Stimulated activated naive CD8-positive, alpha-beta T cell treated with anti-CD3 and anti-CD28 coated beads, Interleukin-15, Interleukin-2, amounts not matched to agents 100 U/mL and 50 U/mL, for 24 hours (primary cell): ENCODE measurements around the gene TSPAN31.

Experiments used
- ATAC-seq: fragments of 150-1000 bp; cut with Tn5 transposase; one replicate; pipeline ENCODE4 v1.10.0; 2021
- DNase-seq: peaks from one replicate; pipeline ENCODE4 v3.0.0; 2021

TSPAN31 gene

DNA sequence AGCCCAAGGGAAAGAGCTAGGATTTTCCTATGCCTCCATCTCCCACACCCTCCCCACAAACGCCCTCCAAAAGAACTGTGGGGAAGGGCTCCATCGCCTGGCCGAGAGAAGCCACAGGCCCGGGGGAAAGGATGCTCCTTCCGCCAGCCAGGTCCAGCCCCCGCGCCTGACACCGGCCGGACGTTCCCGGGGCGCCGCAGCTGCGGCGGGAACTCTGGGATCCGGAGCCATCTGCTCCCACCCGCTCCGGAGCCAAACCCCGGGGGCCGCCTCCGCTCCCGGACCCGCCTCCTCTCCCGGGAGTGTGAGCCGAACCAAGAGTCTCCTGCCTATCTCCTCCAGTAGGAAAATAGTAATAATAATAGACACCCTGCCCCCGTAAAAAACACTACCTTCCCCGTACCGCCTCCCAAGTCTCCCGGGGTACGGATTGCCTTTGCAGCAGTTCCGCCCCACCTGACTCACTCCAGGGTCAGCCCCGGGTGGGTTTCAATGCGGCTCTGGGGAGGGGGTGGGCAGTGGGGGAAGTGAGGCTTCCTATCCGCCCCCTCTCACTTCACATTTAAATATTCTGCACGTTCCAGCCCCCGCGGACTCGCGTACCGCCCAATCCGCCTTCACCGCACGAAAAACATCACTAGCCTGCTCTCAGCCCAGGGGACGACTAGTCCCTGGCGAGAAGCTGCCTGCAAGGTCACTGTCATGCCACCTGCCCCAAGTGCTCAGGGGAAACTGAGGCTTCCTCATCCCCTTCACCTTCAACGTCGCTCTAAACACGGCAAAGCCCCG lies 8.7 kb upstream of the TSPAN31 start:
- ATAC-seq, result no peak
- no peak for DNase-seq

DNA sequence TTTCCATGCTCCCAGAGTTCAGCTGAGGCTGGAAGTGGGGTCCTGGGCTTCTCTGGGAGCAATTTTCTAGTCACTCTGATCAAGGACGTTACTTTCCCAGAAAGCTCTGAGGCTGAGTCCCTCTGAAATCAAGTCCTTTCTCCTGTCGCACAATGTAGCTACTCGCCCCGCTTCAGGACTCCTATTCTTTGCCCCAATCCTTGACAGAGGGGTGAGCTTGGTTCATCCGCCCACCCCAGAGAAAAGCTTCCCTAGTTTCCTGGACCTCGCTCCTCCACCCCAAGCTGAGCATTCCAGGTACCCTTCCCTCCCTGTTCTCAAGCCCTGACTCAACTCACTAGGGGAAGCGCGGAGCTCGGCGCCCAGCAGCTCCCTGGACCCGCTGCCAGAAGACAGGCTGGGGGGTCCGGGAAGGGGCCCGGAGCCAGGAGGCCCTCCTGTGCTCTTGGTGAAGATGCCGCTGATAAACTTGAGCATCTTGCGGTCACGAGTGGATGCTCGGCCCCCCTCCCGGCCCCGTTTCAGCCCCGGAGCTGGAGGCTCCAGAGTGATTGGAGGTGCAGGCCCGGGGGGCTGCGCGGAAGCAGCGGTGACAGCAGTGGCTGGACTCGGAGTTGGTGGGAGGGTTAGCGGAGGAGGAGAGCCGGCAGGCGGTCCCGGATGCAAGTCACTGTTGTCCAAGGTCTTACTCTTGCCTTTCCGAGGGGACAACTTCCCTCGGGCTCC lies 7.9 kb upstream of the TSPAN31 start:
- DNase-seq, result no peak
- ATAC-seq, result no peak

DNA sequence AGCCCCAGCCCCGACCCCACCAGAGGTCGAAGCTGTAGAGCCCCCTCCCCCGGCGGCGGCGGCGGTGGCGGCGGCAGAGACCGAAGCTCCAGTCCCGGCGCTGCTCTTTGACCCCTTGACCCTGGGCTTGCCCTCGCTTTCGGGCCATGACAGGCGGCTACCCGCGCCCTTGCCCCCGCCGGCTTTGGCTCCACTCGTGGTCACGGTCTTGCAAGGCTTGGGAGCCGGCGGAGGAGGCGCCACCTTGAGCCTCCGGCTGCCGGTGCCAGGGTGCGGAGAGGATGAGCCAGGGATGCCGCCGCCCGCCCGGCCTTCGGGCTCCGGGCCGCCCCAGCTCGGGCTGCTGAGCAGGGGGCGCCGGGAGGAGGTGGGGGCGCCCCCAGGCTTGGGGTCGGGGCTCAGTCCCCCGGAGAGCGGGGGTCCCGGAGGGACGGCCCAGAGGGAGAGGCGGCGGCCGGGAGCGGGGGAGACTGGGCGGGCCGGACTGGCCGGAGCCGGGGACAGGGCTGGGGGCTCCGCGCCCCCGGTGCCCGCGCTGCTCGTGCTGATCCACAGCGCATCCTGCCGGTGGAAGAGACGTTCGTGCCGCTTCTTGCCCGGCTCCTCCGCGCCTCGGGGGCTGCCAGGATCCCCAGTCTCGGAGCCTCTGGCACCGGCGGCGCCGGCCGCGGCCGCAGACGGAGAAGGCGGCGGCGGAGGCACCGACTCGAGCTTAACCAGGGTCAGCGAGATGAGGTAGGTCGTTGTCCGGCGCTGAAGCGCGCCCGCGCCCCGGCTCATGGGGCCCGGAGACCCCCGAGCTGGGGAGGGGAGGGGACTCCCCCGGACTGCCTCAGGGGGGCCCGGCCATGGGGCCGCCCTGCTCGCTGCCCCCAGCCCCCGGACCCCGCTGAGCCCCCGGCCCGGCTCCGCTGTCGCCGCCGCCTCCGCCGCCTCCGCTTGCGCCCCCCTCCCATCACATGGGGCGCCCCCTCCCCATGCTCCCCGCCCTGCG lies 7.1 kb upstream of the TSPAN31 start:
- DNase-seq (no peak), ATAC-seq (no peak)

DNA sequence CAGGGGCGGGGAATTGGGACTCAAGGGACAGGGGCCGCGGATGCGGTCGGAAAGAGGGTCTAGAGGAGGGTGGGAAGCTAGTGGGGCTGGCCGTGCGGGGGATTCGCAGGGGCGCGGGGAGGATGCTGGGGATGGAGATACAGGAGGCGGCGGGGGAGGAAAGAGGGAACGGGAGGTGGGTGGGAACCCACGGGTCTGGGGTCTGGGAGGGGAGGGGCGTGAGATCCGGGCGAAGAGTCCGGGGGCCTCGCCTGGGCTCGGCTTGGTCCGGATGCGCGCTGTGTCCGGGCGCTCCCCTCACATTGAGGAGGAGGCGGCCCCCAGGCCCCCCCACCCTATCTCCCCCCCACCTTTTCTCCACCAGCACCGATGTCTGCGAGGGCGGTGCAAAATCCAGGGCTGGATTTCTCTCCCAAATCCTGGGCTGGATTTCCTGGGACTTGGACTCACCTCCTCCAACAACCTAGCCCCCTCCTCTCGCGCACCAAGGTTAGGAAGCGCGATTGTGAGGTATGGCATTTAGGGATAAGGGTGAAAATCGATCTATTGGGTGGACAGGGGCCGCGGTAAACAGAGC lies 6.1 kb upstream of the TSPAN31 start, which contains the start of gene AGAP2:
TSS of gene AGAP2 (minus strand) at position 82 of the 577 bp plus-strand sequence. CDS start 496 bp downstream, outside the sequence.
- no peak for DNase-seq
- ATAC-seq, result no peak

DNA sequence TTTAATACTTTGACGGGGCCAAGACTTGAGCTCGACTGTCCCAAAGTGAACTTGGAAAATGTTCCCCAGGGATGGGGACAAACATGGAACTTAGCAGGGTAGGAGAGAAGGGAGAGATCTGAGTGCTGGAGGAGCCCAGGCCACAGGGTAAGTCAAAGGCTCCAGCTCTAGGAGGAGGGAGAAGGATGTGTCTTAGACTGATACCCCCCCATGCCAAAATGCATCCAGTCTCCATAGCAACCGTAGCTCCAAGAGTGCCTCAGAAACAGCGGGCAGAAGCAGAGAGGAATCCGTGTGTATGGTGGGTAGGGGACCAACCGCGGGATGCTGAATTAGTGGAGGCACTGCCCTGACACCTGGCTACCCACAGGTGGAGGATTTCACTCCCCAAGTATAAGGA lies 5.5 kb upstream of the TSPAN31 start:
- ATAC-seq, result no peak

DNA sequence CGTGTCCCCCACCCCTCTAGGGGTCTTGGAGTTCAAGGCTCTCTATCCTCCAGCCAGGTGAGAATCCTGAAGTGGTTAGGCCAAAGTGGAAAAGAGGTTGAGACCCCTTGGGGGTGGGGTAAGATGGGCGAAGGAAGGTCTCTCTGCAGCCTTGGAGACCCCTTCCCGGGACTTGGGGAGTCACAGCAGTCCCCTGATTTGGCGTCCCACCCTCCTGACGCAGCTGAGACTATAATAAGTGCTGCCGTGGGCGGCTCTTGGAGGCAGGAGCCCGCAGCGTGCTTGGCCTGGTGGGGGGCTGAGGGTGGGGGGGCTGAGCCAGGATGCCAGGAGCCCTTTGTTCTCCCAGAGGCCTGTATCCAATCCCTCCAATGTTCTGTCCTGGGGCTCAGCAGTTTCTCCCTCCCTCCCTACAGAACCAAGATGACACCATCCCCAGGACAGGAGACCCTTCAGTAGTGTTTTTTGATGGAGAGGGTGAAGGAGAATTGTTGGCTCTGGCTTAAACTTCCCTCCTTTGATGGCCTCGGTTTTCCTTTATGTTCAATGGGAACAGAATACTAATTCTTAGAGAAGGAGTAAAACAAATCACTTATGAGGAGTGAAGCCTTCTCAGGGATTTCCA lies 4.8 kb upstream of the TSPAN31 start:
- ATAC-seq (no peak), DNase-seq (no peak)

More for the DNA sequence above, 5.5 kb upstream of the TSPAN31 start:
- no peak for DNase-seq

DNA sequence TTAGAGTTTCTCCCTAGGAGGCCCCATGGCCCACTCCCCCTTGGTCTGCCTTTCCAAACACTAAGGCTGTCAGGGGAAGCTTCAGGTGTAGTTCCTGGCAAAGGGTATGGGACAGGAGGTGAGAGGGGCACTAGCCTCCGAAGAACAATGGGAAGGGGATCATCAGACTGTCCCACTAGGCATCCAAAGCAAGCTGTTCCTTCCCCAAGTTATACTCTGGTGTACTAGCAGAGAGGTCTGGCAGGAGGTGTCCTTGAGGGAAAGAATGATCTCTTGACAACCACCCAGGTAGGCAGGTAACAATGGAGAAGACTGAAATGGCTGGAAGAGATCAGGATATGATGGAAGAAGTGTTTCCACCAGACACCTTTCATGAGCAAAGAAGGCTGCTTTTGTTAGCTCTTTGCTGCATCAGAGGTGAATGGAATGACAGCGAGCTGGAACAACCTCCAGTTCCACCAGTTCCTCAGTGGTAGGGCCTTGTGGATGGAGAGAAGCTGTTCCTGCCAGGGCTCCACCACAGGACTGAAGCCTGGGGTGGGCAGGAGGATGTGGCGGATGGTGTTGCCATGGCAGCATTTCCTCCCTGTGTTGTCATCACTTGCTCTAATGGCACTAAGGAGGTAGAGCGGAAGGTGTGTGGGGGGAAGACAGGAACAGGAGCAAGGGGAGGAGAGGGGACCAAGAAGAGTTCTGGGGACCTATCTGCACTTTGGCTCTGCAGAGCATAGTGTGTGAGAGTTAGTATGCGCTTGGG lies 4.0 kb upstream of the TSPAN31 start:
- DNase-seq (peak; percentile 76), ATAC-seq (peak; percentile 67)

DNA sequence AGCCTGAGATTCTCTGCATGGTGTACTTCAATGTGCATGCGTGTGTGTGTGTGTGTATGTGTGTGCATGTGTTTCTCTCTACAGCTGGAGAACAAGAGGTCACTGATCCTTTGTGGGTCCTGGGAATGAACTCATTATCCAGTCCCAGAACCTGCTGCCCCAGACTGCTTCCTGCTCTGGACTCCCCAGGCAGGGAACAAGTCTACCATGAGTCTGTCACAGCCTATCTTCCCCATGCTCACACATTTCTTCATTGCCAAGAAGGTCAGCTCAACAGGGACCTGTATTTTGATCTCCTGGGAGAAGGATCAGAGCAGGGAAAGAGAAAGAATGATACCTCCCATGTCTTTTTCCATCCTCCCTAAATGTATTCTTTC lies 3.4 kb upstream of the TSPAN31 start:
- DNase-seq (no peak), ATAC-seq (no peak)

DNA sequence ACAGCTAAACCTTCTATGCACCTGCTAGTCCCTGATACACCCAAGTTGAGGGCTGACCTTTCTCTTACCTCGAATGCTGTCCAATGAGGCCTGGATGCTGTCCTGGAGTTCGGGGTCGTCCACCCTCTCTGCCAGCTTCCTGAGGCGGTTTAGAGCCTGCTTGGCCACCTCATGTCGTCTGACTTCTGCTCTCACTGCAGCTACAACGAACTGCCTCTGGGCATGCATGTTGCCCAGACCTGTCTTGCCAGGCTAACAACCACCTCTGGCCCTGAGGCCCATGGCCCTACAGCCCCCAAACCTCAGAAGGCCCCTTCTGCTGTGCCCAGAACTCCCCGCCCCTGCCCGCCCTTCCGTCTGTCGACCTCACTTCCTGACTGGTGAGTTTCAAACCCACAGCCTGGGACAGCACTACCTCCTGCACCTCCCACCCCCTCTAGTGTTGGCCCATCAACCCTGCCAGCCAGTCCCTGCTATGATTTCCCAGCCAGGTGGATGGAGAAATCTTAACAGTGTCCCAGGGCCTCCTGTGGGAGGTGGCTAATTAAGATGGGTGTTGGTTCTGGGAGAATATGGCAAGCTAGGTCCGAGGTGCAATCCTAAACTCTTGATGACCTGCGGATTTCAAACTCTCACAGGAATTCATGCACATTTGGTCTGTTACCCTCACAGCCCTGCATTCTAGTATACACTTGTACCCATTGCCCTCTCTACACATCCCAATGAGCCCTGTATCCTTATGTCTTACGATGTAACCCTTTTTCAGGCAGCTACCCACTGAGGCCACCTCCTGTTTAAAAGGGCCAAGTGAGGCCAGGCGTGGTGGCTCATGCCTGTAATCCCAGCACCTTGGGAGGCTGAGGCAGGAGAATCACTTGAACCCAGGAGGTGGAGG lies 2.7 kb upstream of the TSPAN31 start:
- ATAC-seq, result peak; percentile 75
- peak; percentile 82 for DNase-seq

DNA sequence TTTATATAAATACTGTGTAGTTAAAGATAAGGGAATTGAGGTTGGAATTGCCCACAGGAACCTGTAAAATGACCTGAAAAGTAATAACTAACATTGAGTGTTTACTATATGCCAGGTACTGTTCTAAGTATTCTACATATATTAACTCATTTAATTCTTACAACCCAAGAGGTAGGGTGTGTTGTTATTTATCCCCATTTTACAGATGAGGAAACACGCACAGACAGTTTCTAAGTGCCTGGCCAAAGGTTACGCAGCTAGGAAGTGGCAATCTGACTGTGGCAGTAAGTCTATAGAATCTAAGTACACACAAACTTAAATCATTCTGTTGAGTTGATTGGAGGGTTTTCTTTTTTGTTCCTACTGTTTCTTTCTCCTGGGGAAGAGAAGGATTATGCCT lies 1.1 kb upstream of the TSPAN31 start:
- DNase-seq (no peak), ATAC-seq (no peak)

DNA sequence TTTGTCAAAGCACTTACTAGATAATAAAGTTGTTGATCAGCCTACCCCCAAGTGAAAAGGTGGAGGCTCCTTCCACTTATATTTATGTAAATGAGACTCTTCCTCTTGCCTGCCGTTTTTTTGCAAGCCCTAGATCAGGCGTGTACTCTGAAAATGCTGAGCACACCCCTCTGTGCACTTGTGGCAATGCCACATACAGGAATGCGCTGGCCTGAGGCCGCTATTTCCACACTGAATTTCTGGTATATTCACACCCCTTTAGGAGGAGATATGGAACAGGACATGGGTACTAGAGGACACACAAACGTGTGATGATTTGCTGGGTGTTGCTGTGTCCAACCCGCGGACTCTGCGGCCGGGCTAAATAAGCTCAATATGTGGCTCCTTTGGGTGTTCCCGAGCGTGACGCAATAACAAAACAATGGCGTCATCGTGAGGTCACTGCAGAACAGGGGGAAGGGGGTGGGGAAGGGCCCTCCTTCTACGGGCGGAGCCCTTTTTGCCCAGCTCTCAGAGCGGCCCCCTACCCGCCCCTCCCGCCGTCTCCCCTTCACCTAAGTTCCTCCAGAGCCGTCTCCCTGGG lies 554 bp upstream of the TSPAN31 start:
- DNase-seq, result peak; percentile 81
- ATAC-seq, result peak; percentile 36

DNA sequence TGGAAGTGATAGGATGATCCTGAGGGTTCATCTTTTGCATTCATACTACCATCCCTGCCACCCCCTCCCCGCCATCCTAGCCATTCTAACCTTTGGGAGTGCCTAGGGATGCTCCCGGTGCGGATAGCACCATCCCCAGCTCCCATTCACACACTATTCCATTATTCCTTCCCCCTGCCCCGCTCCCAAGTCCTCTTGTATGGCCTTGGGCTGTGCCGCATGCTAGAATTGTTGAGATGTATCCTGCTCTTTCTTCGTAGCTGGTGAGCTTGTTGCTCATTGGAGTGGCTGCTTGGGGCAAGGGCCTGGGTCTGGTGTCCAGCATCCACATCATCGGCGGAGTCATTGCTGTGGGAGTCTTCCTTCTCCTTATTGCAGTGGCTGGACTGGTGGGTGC lies 644 bp downstream of the TSPAN31 start:
- DNase-seq, result no peak
- ATAC-seq, result no peak

DNA sequence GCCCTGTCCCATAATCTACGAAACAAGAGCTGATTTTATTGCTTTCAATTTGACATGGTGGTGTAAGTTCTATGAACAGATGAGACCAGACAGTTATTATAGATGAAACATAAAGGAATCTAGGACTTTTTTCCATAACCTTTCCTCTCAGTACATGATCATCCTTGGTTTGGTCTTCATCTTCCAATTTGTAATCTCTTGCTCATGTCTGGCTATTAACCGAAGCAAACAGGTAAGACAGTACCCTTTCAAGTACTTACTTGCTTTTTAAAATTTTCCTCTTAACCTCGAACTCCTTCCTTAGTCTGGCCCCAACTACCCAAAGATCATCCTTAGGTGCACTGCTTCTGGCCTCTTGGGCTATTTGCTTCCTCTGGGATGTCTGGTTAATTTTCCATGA lies 1.2 kb downstream of the TSPAN31 start:
- no peak for DNase-seq
- ATAC-seq, result no peak

DNA sequence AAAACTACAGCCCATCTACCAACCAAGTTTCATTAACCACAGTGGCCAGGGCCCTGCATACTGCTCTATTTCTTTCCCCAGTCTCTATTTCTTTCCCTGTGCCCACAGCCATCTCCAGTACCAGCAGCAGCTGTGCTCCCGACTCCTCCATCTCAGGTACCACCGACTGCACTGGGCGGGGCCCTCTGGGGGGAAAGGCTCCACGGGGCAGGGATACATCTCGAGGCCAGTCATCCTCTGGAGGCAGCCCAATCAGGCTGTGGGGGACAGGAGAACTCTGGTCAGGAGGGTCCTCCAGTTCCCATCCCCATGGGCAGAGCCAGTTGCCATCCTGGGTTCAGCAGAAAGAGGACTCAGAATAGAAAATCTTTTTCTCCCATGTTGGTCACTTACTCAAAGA lies 4.2 kb downstream of the TSPAN31 start:
- DNase-seq (no peak), ATAC-seq (no peak)

DNA sequence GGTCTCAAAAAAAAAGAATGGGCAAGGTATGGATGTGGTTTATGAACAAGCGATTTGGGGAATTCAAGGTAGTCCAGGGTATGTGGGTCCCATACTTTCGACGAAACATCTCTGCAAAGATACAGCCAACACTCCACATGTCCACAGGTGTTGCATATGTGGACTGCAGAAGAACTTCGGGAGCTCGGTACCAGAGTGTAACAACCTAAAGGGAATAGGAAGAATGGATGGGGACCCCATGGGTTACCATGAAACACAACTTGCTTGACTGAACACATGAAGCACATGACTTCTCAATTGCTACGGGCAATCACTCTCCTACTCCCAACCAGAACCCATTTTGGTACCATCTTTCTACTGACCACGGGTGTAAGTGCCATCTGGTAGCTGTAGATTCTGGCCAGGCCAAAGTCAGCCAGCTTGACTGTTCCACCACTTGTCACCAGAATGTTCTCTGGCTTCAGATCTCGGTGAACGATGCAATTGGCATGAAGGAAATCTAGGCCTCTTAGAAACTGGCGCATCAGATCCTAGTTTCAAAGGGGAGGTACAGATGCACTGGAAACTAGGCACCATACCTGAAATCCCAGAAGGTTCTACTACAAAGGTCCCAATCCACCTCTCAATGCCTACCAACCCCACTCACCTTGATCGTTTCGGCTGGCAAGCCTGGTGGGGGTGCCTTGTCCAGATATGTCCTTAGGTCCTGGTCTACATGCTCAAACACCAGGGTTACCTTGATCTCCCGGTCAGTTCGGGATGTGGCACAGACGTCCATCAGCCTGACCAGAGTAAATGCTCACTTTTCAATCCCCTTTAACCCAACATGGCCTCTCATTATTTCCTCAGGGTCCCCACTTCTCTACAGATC lies 6.0 kb downstream of the TSPAN31 start:
- no peak for DNase-seq
- no peak for ATAC-seq

DNA sequence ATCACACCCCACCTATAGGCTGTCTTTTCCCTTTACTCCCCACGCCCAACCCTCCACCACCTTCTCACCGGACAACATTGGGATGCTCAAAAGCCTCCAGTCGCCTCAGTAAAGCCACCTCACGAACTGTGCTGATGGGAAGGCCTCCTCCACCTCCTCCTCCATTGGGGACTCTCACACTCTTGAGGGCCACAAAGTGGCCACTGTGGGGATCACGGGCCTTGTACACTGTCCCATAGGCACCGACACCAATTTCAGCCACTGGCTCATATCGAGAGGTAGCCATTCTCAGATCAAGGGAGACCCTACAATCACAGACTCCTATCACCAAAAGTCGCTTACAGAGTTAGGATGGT lies 6.6 kb downstream of the TSPAN31 start:
- ATAC-seq (no peak), DNase-seq (no peak)

DNA sequence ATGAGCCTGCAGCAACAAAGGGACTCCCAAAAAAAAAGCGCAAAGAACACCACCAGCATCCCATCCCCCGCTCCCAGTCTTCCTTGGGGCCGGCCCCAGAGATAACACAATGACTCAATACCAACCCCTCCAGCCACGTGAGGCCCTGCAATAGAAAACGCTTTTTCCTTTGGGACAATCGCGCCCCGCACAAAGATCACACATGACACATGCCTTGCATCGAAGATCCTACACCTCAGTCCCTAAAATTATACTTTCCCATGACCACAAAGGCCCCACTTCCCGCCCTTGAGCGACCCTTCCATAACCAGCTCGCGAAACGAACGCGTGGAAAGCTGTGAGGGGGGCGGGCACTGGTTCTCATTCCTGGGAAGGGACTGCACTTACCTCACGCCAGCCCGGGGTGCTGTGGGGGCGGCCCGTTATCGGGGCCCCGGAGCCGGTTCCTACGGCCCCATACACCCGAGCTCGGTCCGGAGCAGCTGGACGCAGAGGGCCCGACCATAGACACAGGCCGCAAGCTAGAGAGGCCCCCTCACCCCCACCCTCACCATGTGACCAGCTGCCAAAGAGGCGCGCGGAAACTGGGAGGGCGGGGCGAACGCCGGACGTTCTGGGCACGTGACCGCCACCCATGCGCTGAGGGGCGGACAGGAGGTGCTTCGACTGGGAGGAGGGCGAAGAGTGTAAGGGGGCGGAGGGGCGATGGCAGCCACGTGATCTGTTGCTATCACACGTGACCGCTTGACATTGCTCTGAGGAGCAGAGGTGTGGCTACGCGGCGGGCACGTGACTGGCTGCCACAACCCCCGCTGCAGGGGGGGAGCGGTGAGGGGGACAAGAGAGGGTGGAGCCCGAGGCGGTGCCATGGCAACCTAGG lies 7.2 kb downstream of the TSPAN31 start, which contains the start of gene CDK4:
TSS of gene CDK4 (minus strand) at position 523 of the 880 bp plus-strand sequence. CDS start 593 bp downstream, outside the sequence.
- DNase-seq, result peak; percentile 99
- ATAC-seq, result peak; percentile 80
